Activated gamma-delta T cell treated with anti-CD3 and anti-CD28 coated beads, Interleukin-2, amount 50 U/mL, for 16 hours (primary cell): Measurements from ENCODE around the gene OR51I2.

Experiments used
- DNase-seq: peaks from one replicate; pipeline ENCODE4 v3.0.0-alpha.2; 2020; ENCODE audit warnings: low read depth

OR51I2 gene, protein sequence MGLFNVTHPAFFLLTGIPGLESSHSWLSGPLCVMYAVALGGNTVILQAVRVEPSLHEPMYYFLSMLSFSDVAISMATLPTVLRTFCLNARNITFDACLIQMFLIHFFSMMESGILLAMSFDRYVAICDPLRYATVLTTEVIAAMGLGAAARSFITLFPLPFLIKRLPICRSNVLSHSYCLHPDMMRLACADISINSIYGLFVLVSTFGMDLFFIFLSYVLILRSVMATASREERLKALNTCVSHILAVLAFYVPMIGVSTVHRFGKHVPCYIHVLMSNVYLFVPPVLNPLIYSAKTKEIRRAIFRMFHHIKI

DNA sequence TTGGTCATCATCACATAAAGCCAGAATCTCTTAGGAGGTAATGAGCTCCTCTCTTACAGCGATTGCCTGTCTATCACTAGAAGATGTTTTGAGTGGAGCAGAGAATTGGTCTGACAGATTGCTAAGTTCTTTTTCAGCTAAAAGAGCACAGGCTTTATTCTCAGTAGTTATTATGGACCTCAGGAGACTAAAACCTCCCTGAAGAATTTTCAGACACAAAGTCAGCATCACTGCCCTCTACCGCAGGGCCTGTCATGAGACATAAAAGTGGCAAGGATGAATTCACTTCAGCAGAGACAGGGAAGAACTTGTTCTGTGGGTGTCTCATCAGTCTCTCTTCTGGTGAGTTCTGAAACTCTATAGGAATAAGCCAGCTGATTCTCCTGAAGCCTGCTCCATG lies at the start of gene OR51I2:
OR51I2 (plus strand) TSS at position 301 of the 400 bp plus-strand sequence. CDS start 4,166 bp downstream, outside the sequence.
- no peak for DNase-seq

DNA sequence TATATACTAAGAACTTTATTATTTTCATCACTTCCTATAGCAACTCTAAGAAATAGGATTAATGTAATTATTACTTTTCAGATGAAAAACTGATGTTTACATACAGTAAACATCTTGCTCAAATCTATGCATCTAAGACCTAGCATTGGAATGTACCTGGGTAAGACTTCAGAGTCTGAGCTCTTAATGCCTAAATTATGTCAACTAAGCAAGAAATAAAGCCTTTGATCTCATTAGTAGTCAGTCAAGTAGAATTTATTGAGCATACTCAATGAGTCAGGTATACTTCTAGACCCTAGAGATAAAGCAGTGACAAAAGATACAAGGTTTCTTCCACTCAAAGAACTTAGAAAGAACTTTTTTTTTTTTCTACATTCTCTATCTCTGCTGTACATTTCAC lies 44.0 kb upstream of the OR51I2 start:
- DNase-seq = no peak

DNA sequence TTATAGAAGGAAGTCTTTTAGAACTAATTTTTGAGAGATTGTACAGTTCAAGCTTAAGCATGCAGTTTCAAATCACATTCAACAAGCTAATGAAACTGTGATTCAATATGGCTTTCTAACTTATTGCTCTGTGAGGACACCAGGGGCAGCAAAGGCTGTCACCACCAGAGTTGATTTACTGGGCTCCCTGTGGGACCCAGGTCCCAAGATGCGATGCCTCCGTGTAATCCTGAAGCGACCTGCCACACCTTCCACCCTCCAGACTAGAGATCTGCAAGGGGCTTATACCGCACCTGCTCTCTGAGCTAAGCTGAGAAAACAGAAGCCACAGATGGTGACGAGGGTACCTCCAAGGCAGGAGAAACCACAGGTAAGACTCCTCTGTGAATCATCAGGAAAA lies 28.1 kb upstream of the OR51I2 start:
- no peak for DNase-seq

DNA sequence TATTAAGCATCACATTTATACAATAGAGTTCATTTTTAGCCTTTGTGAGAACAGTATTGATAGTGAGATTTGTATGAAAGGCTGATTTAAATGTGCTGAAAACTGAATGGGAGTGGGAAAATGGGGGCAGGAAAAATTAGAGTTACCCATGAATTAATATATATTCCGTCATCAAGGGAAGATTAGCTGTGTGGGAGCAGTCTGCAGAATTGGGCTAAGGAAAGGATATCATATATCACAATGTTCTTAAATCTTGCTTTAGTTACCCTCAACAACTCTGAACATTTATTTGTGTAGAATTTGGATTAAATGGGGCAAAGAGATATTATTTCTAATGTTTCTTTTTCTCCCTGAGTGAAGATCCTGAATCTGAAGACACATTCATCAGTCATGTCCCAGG lies 27.3 kb upstream of the OR51I2 start, which contains the start of gene OR51Q1:
OR51Q1 (plus strand) TSS at position 301 of the 400 bp plus-strand sequence; CDS start at position 391, 90 bp downstream.
- no peak for DNase-seq

DNA sequence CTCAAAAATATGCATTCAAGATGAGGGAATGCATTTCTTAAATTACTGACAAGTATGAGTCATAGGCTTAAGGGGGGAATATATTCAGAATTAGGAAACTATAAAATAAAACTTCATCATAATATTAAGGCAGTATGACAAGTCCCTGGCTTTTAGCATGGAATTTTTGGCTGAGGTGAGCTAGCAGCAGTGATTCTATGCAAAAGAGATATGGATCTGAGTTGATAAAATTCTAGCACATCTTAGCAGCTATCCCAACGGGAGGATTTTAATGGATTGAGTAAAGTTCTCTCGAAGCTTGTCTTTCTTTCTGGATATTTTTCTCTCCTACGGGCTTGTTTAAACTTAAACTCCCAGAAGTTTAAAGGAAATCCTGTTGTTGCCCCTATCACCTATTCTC lies 26.0 kb upstream of the OR51I2 start:
- no peak for DNase-seq

DNA sequence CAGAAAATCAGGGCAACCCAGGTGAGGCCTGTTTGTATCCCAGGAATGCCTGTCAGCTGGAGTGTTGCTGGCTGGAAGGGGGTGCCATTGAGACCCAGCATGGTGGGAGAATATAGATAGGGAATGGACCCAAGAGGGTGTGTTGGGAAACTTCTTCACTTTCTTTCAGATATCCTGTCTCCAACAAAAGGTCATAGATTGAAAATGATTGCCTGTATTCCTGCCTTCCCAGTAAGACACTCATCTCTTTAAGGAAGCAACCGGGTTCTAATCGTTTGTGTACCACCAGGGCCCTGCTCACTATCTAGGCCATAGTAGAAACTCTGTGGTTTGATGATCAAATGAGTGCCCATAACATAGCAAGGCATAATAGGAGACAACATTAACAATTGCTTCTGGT lies 7.7 kb upstream of the OR51I2 start, which contains the start of gene OR51I1:
OR51I1 (minus strand) TSS at position 101 of the 400 bp plus-strand sequence; CDS start at position 101, 0 bp downstream.
- no peak for DNase-seq

DNA sequence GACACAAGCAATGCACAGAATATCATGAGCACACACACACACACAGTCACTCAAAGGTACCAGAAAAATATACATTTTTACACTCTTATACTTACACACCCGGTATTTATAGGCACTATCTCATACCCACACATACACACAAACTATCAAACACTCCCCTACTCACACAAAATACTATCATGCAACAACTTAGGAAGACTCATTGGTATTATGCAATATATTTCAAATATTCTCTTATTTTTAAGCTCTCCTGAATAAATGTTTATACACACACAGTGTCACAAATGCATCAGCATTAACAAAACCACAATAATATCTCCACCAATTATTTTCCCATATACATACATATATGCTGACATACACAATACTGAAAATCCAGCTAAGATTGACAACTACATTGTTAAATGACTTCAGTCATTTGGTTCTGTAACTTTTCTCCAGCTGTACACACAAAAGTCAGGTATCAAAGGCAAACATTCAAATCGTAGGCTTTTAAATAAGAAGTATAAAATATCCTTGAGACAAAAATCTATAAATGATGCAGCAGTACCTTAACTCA lies 5.2 kb upstream of the OR51I2 start:
- DNase-seq = no peak

DNA sequence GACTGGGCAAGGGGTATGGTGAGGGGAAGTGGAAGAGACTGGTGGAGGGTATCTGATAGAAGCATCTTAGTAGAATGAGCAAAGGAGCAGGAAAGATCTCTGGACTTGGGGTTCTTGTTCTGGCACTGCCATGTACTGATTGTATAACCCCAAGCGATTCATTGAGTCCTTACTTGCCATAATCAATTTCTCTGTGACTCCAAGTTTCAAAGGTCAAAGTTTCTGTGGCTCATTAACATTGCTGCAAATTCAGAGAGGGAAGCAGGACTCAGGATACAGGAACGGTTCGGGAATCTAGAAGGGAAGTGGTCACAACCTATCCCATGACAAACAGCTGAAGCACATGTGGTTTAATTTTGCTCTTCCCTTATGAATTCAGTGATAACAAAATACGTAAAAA lies 309 bp downstream of the OR51I2 start:
- no peak for DNase-seq

DNA sequence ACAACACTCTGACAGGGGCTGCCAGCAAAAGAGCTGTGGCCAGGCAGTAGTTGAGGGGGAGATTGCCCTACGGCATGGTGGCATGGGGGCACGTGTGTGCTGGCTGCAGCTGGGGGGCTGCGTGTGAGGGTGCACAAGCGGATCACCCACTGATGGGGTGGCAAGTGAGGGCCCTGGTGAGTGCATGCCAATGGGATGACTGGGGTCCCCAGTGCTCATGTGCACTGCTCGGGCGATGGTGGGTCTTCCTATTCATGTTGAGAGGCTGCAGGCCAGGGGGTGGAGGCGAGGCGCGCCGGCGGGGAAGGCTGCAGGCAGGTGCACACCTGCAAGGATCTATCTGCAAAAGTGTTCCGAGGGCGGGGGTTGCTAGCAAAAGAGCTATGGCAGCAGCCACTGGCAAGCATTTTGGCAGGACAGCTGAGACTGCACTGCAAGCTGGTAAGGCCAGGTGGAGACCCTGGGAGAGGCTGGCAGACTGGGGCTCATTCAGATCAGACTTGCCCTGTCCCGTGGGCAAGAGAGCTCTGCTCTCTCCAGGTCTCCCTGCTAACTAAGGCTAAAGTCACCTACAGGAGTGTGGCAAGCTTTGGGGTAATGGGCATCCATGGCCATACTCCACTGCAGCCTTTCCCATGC lies 12.0 kb downstream of the OR51I2 start:
- no peak for DNase-seq

DNA sequence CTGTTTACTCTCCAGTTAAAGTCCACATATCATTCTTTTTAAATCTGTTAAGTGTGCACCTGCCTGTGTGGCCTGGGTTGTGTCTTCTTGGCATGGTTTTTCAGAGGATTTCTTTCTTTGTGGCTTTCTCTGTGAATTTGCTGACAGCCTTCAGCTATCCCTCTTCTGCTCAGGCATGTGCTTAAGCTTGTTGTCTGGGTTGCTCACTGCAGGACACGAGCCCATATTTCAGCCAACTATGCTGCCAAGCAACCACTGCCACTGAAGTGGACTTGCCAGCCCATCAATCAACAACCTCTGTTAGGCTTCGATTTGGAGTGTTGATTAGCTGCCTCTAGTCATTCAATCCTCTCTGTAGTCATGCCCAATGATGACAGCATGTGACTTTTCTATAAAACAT lies 18.4 kb downstream of the OR51I2 start:
- DNase-seq = no peak

DNA sequence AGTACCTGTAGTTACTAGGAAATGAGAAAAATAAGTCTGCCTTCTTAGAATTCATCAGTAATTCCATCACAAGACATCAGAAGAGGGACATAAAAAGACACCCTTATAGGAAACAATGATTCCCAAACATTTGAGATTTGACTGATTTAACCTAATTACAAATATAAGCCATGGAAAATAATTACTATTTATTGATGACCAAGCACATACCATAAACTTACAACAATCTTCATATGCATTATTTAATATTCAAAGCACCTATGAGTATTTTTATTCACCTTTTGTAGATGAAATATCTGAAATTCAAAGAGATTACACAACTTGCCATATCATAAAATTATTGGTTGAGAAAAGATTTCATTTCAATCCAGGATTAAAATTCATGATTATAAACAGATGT lies 24.8 kb downstream of the OR51I2 start:
- DNase-seq = no peak

DNA sequence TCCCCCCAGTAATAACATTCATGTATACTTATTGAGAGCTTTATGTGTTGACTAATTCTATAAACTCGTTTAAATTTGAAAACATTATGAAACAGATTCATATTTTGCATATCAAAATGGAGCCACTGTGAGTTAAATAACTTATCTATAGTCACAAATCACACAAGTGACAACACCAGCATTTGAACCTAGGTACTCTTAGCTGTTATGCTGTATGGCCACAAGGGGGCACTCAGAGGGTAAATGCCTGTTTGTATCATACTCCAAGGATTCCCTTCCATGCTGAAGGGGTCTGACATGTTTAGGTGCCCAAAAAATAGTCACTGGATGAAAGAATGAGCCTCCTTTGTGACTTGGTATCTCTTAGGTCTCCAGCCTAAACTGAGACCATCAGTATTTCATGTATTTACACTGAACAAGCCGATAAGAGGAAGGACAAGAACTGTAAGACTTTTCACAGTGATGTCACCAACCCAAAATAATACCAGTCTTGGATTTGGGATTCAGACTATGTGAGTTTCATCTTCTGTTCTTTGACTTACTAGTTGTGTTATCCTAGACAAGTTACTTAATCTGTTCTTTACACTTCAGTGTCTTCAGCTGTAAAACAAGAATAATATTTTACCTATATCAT lies 27.2 kb downstream of the OR51I2 start:
- DNase-seq = peak; percentile 7

DNA sequence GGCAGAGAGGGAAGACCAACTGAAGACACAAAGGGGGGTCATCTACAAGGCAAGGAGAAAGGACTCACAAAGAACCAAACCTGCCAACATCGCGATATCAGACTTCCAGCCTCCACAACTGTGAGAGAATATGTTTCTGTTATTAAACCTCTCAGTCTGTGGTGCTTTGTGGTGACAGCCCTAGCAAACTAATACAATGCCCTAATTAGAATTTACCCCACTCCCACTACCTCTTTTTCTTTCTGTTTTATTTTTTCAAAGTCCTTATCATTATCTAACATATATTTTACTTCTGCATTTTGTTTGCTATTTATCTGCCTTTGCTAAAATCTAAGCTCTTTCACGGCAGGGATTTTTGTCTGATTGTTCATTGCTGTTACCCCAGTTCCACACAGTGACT lies 36.9 kb downstream of the OR51I2 start:
- DNase-seq = no peak

DNA sequence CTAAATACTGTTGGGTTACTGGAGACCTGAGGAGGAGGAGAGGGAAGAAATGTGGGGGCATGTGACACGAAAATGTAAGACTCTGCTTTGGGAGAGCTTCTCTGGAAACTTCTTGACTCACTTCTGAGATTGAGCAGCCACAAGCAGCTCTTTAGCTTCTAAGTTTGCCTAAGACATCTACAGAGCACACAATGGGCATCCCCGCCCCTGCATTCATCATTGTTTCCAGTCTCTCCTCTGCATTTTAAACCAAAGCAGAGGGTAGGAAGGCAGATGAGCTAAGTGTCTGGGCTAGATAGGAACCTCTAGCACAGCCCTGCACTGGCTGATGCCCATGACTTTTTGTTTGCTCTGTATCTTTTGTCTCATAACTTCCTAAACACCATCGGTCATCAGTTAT lies 37.3 kb downstream of the OR51I2 start:
- no peak for DNase-seq

DNA sequence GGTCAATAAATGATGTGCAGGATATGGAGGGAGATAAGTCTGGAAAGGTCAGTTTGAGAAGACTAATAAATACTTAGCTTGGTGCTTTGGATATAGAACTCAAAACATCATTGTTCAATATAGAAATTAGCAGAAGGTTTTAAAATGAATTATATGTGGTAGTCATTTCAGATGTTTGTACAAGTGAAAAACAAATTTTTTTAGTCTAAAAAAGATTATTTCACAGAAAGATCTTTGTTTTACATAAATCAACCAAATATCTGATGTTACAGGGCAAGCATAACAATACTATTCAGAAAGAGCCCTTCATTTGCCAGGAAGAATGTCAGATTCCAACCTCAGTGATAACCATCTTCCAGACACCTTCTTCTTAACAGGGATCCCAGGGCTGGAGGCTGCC lies 39.3 kb downstream of the OR51I2 start, which contains the start of gene OR52D1:
OR52D1 (plus strand) TSS at position 301 of the 400 bp plus-strand sequence; CDS start at position 323, 22 bp downstream.
- DNase-seq = no peak

DNA sequence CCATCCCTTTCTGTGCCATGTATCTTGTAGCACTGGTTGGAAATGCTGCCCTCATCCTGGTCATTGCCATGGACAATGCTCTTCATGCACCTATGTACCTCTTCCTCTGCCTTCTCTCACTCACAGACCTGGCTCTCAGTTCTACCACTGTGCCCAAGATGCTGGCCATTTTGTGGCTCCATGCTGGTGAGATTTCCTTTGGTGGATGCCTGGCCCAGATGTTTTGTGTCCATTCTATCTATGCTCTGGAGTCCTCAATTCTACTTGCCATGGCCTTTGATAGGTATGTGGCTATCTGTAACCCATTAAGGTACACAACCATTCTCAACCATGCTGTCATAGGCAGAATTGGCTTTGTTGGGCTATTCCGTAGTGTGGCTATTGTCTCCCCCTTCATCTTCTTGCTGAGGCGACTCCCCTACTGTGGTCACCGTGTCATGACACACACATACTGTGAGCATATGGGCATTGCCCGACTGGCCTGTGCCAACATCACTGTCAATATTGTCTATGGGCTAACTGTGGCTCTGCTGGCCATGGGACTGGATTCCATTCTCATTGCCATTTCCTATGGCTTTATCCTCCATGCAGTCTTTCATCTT lies 39.8 kb downstream of the OR51I2 start:
- DNase-seq = no peak

DNA sequence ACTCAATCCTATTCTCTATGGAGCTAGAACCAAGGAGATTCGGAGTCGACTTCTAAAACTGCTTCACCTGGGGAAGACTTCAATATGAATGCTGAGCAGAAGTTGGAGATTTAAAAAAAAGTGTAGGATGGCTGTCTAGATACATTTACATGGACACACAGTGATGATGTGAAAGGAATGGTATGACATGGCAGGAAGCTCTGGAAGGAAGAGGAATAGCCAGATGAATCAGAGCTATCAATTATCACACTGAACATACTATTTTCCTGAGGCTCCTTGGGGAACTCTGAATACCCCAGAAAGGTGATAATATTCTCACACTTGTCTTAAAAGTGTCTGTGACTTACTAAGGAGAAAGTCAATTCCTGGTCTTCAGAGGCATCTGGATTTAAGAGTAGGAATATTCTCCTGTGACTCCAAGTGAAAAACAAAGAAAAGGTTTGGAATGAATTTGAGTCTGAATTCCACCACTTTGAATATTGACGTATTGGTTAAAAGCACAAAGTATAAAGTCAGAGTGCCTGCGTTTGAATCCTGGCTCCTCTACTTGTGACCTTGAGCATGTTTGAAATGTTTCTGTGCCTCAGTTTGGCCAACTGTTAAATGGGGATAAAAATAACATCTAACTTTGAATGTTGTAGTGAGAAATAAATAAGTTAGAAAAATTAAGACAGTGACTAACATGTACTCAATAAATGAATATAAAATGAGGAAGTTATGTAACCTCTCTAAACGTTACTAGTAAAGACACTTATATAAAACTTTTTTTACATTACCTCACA lies 40.6 kb downstream of the OR51I2 start:
- no peak for DNase-seq

DNA sequence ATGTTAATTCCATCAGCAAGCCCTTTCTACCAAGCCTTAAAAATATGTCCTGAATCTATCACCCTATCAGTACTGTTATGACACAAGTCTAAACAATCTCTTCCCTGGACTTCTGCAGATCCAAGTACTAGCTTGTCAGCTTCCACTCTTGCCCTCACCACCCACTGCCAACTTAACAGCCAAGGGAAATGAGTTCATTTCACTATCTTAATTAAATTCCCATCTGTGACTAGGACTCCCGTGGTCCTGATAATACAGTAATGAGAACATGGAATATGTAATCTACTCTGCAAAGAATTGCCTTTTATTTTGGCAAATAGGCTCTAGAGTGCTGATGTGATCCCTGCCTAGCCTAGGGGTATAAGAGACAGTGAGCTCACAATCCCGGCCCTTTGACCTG lies 50.5 kb downstream of the OR51I2 start:
- no peak for DNase-seq

DNA sequence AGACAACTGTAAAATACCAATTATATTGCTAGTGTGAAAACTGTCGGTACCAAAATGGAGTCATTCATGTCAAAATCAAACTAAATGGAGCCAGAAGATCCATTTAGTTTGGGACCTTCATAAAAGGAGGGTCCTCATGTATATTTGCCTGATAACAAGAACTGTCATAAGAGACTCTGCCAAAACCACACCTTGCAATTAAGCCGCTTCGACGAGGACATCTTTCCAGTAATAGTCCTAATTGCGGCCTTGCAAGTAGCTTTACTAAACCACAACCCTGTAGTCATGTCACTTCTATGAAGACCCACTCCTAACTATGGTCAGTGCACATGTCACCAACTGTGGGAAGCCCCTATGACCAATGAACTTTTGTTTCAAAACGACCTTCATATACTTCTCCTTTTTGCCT lies 51.3 kb downstream of the OR51I2 start:
- DNase-seq = no peak

DNA sequence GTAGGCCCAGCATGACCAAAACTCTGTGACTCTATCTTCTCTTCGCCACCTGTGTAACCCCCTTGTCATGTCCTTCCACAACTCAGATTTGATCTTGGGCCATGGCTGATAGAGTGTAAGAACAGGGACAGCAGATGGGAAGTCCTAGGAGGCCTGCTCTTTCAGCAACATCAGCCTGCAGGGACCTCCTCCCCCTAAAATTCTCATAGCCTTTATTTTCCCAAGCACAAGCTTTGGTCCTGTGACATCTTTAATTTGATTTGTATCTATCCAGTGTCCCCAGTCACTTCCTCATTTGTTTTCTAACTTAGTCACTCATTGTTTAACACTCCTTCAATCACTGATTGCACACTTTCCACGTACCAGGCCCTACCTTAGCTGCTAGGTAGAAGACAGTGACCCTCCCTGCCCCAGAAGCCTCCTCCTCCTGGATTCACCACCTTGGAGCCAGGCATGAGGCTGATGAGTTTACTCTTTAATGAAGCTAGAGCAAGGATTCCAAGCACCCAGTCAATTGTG lies 55.3 kb downstream of the OR51I2 start:
- no peak for DNase-seq

DNA sequence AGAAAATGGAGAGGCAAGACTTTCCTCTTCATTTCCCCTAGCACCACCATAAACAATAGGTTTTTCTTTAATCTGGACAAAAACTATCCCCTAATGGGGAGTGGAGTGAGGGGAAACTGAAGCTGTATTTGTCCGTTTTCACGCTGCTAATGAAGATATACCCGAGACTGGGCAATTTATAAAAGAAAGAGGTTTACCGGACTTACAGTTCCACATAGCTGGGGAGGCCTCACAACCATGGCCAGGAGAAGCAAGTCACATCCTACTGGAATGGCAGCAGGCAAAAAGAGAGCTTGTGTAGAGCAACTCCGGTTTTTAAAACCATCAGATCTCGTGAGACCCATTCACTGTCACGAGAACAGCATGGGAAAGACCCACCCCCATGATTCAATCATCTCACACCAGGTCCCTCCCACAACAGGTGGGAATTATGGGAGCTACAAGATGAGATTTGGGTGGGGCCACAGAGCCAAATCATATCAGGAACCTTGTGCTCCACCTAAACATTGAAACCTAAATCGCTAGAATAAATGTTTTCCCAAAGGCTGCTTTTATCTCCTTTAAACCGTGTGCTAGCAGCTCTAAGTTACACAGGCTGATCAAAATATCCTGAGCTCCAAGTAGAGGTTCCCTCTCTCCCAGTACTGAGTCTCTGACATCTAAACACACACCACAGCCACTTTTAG lies 56.4 kb downstream of the OR51I2 start:
- no peak for DNase-seq
